Fibroblast of the aortic adventitia (primary cell): ENCODE data around the gene SBK2. TPM values are rescaled to one million over a fixed set of nuclear protein-coding genes. Genes with fewer than 3 reads are reported as not detected.

Source experiments
- DNase-seq: peaks from one replicate; pipeline ENCODE4 v3.0.0-alpha.2; 2010; ENCODE audit warnings: low read depth
- H3K4me3 ChIP-seq: 2 replicates; pipeline ENCODE4 v1.5.1; 2011; ENCODE audit warnings: low read depth, mild to moderate bottlenecking, control low read depth, low read length, moderate library complexity
- total RNA-seq: library from RNA; depleted of rRNA; stranded (reverse); fragments of >200 nt; gene quantifications from 2 replicates; pipeline ENCODE4 v1.2.3, GENCODE V29; 2012; ENCODE audit warnings: low replicate concordance
- TF ChIP-seq, protein P1 (sequence below): IDR thresholded peaks from 2 replicates; pipeline ENCODE4 v1.5.1; 2011; ENCODE audit warnings: mild to moderate bottlenecking, low read length, control low read depth, inconsistent platforms; ENCODE audit not compliant: insufficient read depth

Gene SBK2
- total RNA-seq, 1 donor, result not detected

DNA sequence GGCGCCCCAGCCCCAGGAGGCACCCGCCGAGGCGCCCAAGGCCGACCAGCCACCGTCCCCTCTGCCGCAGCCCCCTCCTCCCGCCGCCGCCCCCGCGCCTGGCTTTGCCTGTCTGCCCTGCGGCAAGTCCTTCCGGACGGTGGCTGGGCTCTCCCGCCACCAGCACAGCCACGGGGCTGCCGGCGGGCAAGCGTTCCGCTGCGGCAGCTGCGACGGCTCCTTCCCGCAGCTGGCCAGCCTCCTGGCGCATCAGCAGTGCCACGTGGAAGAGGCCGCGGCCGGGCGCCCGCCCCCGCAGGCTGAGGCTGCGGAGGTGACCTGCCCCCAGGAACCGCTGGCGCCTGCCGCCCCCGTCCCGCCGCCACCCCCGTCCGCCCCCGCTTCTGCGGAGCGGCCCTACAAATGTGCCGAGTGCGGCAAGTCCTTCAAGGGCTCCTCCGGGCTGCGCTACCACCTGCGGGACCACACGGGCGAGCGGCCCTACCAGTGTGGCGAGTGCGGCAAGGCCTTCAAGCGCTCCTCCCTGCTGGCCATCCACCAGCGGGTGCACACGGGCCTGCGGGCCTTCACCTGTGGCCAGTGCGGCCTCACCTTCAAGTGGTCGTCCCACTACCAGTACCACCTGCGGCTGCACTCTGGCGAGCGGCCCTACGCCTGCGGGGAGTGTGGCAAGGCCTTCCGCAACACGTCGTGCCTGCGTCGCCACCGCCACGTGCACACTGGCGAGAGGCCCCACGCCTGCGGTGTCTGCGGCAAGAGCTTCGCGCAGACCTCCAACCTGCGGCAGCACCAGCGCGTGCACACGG lies 54.6 kb downstream of the SBK2 start:
- no peak for DNase-seq
- TF ChIP-seq, protein P1, sequence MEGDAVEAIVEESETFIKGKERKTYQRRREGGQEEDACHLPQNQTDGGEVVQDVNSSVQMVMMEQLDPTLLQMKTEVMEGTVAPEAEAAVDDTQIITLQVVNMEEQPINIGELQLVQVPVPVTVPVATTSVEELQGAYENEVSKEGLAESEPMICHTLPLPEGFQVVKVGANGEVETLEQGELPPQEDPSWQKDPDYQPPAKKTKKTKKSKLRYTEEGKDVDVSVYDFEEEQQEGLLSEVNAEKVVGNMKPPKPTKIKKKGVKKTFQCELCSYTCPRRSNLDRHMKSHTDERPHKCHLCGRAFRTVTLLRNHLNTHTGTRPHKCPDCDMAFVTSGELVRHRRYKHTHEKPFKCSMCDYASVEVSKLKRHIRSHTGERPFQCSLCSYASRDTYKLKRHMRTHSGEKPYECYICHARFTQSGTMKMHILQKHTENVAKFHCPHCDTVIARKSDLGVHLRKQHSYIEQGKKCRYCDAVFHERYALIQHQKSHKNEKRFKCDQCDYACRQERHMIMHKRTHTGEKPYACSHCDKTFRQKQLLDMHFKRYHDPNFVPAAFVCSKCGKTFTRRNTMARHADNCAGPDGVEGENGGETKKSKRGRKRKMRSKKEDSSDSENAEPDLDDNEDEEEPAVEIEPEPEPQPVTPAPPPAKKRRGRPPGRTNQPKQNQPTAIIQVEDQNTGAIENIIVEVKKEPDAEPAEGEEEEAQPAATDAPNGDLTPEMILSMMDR, result no peak

DNA sequence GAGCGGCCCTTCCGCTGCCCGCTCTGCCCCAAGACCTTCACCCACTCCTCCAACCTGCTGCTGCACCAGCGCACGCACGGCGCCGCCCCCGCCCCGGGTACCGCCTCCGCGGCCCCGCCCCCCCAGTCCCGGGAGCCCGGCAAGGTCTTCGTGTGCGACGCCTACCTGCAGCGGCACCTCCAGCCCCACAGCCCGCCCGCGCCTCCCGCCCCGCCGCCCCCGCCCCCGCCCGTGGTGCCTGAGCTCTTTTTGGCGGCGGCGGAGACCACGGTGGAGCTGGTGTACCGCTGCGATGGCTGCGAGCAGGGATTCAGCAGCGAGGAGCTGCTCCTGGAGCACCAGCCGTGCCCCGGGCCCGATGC lies 55.2 kb downstream of the SBK2 start:
- DNase-seq, result no peak
- TF ChIP-seq, protein P1, result no peak
- no peak overlapping the region for H3K4me3 ChIP-seq

More for the DNA sequence above, 54.6 kb downstream of the SBK2 start:
- no peak overlapping the region for H3K4me3 ChIP-seq

DNA sequence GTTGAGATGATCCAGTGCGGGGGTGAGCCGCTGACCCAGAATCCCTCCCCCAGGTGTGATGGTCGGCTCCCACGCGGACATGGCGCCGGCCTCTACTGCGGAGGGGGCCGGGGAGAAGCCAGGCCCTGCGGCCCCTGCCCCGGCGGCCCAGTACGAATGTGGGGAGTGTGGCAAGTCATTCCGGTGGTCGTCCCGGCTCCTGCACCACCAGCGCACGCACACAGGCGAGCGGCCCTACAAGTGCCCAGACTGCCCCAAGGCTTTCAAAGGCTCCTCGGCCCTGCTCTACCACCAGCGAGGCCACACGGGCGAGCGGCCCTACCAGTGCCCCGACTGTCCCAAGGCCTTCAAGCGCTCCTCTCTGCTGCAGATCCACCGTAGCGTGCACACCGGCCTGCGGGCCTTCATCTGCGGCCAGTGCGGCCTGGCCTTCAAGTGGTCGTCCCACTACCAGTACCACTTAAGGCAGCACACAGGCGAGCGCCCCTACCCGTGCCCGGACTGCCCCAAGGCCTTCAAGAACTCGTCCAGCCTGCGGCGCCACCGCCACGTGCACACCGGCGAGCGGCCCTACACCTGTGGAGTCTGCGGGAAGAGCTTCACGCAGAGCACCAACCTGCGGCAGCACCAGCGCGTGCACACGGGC lies 55.7 kb downstream of the SBK2 start:
- DNase-seq, result no peak
- TF ChIP-seq, protein P1, result no peak
- no peak overlapping the region for H3K4me3 ChIP-seq

DNA sequence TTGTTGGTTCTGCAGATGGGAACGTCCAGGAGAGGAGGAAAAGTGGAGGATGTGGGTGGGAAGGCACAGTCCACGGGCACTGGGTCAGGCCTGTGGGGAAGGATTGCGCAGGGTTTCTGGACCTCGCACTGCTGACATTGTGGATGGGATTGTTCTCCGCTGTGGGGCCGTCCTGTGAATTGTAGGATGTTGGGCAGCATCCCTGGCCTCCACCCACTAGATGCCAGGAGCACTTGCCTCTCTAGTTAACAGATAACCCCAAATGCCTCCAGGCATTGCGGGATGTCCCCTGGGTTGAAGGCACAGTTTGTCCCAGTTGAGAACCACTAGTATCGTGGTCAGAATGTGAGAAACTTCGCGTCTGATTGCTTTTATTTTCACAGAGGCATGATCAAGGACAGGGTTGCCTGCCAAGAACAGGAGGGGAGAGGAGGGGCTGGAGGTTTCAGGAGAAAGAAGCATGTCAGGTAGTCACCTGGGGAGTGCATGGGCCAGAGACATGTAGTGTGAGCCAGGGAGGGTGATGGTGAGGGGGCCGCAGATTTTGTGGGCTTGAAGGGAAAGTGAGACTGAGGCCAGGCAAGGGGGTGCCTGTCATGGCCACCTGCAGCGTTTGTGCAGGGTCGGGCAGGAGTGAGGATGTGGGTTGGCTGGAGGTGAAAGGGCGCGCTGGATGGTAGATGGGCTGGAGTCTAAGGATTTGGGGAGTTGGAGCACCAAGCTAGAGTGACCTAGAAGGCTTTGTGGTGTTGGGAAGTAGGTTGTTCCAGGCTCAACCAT lies 57.3 kb downstream of the SBK2 start:
- DNase-seq, result no peak
- TF ChIP-seq, protein P1, result no peak
- H3K4me3 ChIP-seq, result no peak overlapping the region

DNA sequence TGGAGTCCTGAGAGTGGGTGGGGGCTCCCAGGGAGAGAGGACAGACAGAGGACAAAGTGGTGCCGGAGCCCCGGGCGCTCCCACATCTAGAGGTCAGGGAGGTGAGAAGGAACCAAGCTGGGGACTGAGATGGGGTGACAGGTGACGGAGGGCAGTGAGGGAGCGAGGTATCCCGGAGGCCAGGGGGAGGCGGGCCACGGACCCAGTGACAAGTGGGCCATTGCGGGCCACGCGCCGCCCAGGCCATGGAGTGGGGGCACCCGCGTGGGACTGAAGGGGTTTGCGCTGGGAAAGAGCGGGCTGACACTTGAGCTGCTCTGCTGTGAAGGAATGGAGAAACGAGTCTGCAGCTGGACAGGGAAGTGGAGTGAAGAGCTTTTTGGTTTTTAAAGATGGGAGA lies 57.9 kb downstream of the SBK2 start:
- TF ChIP-seq, protein P1, result no peak
- DNase-seq, result no peak
- no peak overlapping the region for H3K4me3 ChIP-seq

Other genes starting within 250 kb of the SBK2 start
- not detected in 2 replicates for gene TMEM150B, start 211.8 kb downstream of the SBK2 start, total RNA-seq
- 6.7 and 22.2 TPM in 2 replicates for gene KMT5C, start 197.3 kb downstream of the SBK2 start, total RNA-seq
- not detected in 2 replicates for gene COX6B2, start 182.4 kb downstream of the SBK2 start, total RNA-seq
- gene GARIN5B, start 173.9 kb downstream of the SBK2 start, total RNA-seq, result not detected in 2 replicates
- gene IL11, start 166.7 kb downstream of the SBK2 start, total RNA-seq, result 1.6 and 2.2 TPM in 2 replicates
- gene TMEM190, start 160.3 kb downstream of the SBK2 start, total RNA-seq, result not detected in 2 replicates
- not detected in 2 replicates for gene TMEM238, start 152.8 kb downstream of the SBK2 start, total RNA-seq
- gene RPL28, start 151.2 kb downstream of the SBK2 start, total RNA-seq, result 88.6 and 829 TPM in 2 replicates
- gene UBE2S, start 129.3 kb downstream of the SBK2 start, total RNA-seq, result 22.6 and 65.4 TPM in 2 replicates
- not detected in 2 replicates for gene SHISA7, start 93.8 kb downstream of the SBK2 start, total RNA-seq
- gene ISOC2, start 75.5 kb downstream of the SBK2 start, total RNA-seq, result 24.4 and 41.3 TPM in 2 replicates
- gene C19orf85, start 72.4 kb downstream of the SBK2 start, total RNA-seq, result not detected in 2 replicates
- 0.33 and 3.8 TPM in 2 replicates for gene ZNF628, start 60.5 kb downstream of the SBK2 start, total RNA-seq
- gene NAT14, start 51.9 kb downstream of the SBK2 start, total RNA-seq, result 8.3 and 17.5 TPM in 2 replicates
- gene SSC5D, start 48.7 kb downstream of the SBK2 start, total RNA-seq, result 10.7 and 18.7 TPM in 2 replicates
- gene SBK3, start 8.4 kb upstream of the SBK2 start, total RNA-seq, result 0.25 TPM in 1 of 2 replicates, not detected in the other
- 4.4 and 7.9 TPM in 2 replicates for gene ZNF579, start 43.7 kb upstream of the SBK2 start, total RNA-seq
- 3.5 and 4.7 TPM in 2 replicates for gene FIZ1, start 62.4 kb upstream of the SBK2 start, total RNA-seq
- 1.7 and 10.8 TPM in 2 replicates for gene ZNF524, start 63.2 kb upstream of the SBK2 start, total RNA-seq
- 0.08 and 1.5 TPM in 2 replicates for gene ZNF865, start 68.5 kb upstream of the SBK2 start, total RNA-seq
- gene ZNF784, start 87.4 kb upstream of the SBK2 start, total RNA-seq, result 2.8 and 4.8 TPM in 2 replicates
- gene ZNF580, start 103.9 kb upstream of the SBK2 start, total RNA-seq, result 6.3 and 10.0 TPM in 2 replicates
- gene ZNF581, start 106.5 kb upstream of the SBK2 start, total RNA-seq, result 13.9 and 41.5 TPM in 2 replicates
- 8.5 and 16.0 TPM in 2 replicates for gene CCDC106, start 111.1 kb upstream of the SBK2 start, total RNA-seq
- gene U2AF2, start 117.9 kb upstream of the SBK2 start, total RNA-seq, result 69.5 and 71.4 TPM in 2 replicates
- gene EPN1, start 138.1 kb upstream of the SBK2 start, total RNA-seq, result 60.6 and 73.8 TPM in 2 replicates
- not detected in 2 replicates for gene NLRP9, start 201.3 kb upstream of the SBK2 start, total RNA-seq
- gene RFPL4A, start 222.0 kb upstream of the SBK2 start, total RNA-seq, result not detected in 2 replicates
- gene RFPL4AL1, start 232.0 kb upstream of the SBK2 start, total RNA-seq, result not detected in 2 replicates